HK-2 (cell line): ENCODE measurements around the gene CYP2A6.

ENCODE experiments used
- DNase-seq: peaks from one replicate; pipeline ENCODE4 v3.0.0-alpha.2; 2018; ENCODE audit not compliant: unreplicated experiment

The CYP2A6 gene

GRCh38 chr19:40802300-40803169, 47.7 kb downstream of the CYP2A6 start:
- no peak for DNase-seq

GRCh38 chr19:40801426-40802299, 48.6 kb downstream of the CYP2A6 start:
- no peak for DNase-seq

GRCh38 chr19:40800997-40801377, 49.3 kb downstream of the CYP2A6 start:
- DNase-seq = no peak

- no peak for DNase-seq
Observed at GRCh38 chr19:40800339-40800996, 49.8 kb downstream of the CYP2A6 start.

GRCh38 chr19:40799558-40800338, 50.5 kb downstream of the CYP2A6 start:
- DNase-seq = no peak

GRCh38 chr19:40798683-40799557, 51.3 kb downstream of the CYP2A6 start, which contains the start of gene EGLN2:
EGLN2 (plus strand) TSS chr19:40799191; CDS start chr19:40800573, 1,382 bp downstream.
- peak; percentile 100 for DNase-seq

GRCh38 chr19:40797963-40798682, 52.1 kb downstream of the CYP2A6 start:
- peak; percentile 81 for DNase-seq

- DNase-seq = no peak
Observed at GRCh38 chr19:40797166-40797962, 52.9 kb downstream of the CYP2A6 start.
